HCT116 (cell line): Measurements from ENCODE around the gene RBMS1.

Experiments
- CEBPB ChIP-seq: IDR thresholded peaks from 2 replicates; pipeline ENCODE4 v1.6.1; 2012; ENCODE audit warnings: low read depth
- EZH2 ChIP-seq: fragments of 200-600 bp; sonication (generic); IDR thresholded peaks from 2 replicates; pipeline ENCODE4 v1.6.1; 2017; ENCODE audit warnings: antibody characterized with exemption, mixed run types
- EZH2phosphoT487 ChIP-seq: fragments of 200-600 bp; IDR thresholded peaks from 2 replicates; pipeline ENCODE4 v1.6.1; 2018; ENCODE audit warnings: antibody characterized with exemption, borderline replicate concordance
- JUND ChIP-seq: IDR thresholded peaks from 2 replicates; pipeline ENCODE4 v1.6.1; 2012
- POLR2A ChIP-seq: IDR thresholded peaks from 2 replicates; pipeline ENCODE4 v1.7.0; 2011; ENCODE audit warnings: borderline replicate concordance; ENCODE audit not compliant: insufficient read depth, insufficient read length; ENCODE audit errors: extremely low read depth
- POLR2AphosphoS5 ChIP-seq: IDR thresholded peaks from 2 replicates; pipeline ENCODE4 v1.6.1; 2011; ENCODE audit warnings: mild to moderate bottlenecking, low read depth, low read length, moderate library complexity
- SIN3A ChIP-seq: IDR thresholded peaks from 2 replicates; pipeline ENCODE4 v1.6.1; 2012; ENCODE audit warnings: low read depth
- SRF ChIP-seq: IDR thresholded peaks from 2 replicates; pipeline ENCODE4 v1.6.1; 2012; ENCODE audit warnings: low read depth
- TF ChIP-seq, protein P1 (sequence below), 3 experiments: fragments of 200-600 bp in 1 of 3; sonication (generic) in 1 of 3; IDR thresholded peaks in 2 of 3; conservative IDR thresholded peaks in 1 of 3; 2 replicates each; pipeline ENCODE4 v1.5.1; 2012 to 2017; ENCODE audit warnings: low read depth in 2 of 3, low read length in 2 of 3, antibody characterized with exemption in 1 of 3, borderline replicate concordance in 1 of 3, control low read depth in 1 of 3, mild to moderate bottlenecking in 1 of 3, mixed read lengths in 1 of 3, mixed run types in 1 of 3, moderate library complexity in 1 of 3; ENCODE audit not compliant: insufficient read depth in 1 of 3
- TF ChIP-seq, protein P2 (sequence below): IDR thresholded peaks from 2 replicates; pipeline ENCODE4 v1.6.1; 2011; ENCODE audit warnings: mild to moderate bottlenecking, low read length, moderate library complexity; ENCODE audit not compliant: insufficient replicate concordance; ENCODE audit errors: extremely low read depth

DNA sequence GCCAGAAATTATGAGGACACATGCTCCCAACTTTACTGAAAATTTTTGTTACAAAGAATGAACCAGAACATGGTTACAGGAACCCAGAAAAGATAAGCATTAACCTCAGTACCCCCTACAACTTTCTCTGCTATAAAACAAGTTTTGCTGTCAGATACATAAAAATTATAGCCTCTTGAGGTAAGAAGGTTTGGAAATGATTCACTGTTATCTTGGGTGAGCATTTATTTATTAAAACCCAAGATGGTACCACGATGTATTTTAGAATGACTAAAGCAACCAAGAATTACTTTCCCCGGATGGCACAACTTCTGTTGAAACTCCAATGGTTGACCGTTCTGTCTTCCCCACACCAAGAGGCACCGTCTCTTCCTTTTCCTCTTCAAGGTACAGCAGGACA is 72.9 kb downstream of the RBMS1 start:
- TF ChIP-seq POLR2A: no peak
- TF ChIP-seq, protein P1, sequence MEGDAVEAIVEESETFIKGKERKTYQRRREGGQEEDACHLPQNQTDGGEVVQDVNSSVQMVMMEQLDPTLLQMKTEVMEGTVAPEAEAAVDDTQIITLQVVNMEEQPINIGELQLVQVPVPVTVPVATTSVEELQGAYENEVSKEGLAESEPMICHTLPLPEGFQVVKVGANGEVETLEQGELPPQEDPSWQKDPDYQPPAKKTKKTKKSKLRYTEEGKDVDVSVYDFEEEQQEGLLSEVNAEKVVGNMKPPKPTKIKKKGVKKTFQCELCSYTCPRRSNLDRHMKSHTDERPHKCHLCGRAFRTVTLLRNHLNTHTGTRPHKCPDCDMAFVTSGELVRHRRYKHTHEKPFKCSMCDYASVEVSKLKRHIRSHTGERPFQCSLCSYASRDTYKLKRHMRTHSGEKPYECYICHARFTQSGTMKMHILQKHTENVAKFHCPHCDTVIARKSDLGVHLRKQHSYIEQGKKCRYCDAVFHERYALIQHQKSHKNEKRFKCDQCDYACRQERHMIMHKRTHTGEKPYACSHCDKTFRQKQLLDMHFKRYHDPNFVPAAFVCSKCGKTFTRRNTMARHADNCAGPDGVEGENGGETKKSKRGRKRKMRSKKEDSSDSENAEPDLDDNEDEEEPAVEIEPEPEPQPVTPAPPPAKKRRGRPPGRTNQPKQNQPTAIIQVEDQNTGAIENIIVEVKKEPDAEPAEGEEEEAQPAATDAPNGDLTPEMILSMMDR (IDR thresholded peaks at IDR 0.05 in 2 of 3, conservative IDR thresholded peaks at IDR 0.05 in 1 of 3; ENCODE audit: borderline replicate concordance in 1 of 3, insufficient read depth in 1 of 3, low read depth in 2 of 3, low read length in 2 of 3): no peak
- TF ChIP-seq POLR2AphosphoS5: no peak
- no peak for TF ChIP-seq CEBPB
- no peak for TF ChIP-seq EZH2
- no peak for TF ChIP-seq JUND
- TF ChIP-seq SIN3A: no peak
- TF ChIP-seq EZH2phosphoT487: no peak
- TF ChIP-seq, protein P2, sequence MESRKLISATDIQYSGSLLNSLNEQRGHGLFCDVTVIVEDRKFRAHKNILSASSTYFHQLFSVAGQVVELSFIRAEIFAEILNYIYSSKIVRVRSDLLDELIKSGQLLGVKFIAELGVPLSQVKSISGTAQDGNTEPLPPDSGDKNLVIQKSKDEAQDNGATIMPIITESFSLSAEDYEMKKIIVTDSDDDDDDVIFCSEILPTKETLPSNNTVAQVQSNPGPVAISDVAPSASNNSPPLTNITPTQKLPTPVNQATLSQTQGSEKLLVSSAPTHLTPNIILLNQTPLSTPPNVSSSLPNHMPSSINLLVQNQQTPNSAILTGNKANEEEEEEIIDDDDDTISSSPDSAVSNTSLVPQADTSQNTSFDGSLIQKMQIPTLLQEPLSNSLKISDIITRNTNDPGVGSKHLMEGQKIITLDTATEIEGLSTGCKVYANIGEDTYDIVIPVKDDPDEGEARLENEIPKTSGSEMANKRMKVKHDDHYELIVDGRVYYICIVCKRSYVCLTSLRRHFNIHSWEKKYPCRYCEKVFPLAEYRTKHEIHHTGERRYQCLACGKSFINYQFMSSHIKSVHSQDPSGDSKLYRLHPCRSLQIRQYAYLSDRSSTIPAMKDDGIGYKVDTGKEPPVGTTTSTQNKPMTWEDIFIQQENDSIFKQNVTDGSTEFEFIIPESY: no peak
- TF ChIP-seq SRF: no peak
